A549 treated with GW870086 at 1 μM for 4 hours (cell line): Measurements from ENCODE around the gene HSP90AB1. TPM values are rescaled to one million over a fixed set of nuclear protein-coding genes. Genes with fewer than 3 reads are reported as not detected.

Source experiments
- total RNA-seq: library from RNA; stranded (reverse); fragments of 200-300 nt; extraction: Qiagen RNA extraction; gene quantifications from 5 replicates; pipeline ENCODE4 v1.2.3, GENCODE V29; 2022; ENCODE audit warnings: low read depth

HSP90AB1 gene
- total RNA-seq, result 1,114 to 1,282 TPM (median 1,178 TPM) in 5 replicates

GRCh38 chr6:44246663-44247337, at the start of gene HSP90AB1:
TSS of gene HSP90AB1 (plus strand) at chr6:44247101. CDS start at chr6:44248630, 1,529 bp downstream.

DNA sequence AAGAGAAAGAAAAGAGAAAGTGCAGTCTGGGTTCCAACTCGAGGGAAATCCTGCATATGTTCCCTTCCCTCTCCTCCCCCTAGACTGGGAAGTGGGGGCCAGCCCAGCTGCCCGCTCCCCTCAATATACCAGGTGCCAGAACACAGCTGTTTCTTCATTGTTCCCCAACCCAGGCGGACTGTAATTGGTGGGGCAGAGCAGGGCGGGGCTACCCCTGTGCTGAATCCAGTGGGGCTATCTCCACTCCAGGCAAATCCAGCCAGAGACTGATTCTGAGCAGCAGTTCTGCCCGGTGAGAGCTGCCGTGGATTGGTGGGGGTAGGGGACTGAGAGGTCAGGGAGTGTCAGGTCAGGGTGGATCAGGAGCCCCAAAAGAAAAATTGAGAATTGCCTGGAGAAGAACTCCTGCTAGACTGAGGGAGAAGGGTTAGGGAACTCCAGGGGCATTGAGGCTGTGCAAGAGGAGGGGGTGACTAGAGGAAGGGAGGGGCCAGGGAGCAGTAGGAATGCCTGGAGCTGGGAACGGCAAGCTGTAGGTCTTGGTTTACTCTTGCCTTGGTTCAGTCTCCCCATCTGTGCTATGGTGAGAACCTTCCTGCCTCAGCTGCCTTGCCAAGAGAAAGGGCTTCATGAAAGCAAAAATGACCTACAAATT, 30.1 kb upstream of the HSP90AB1 start, which contains the start of gene MYMX:
Gene MYMX, plus strand, starts transcription at position 250 of the 655 bp plus-strand sequence. CDS start 546 bp downstream, outside the sequence.

DNA sequence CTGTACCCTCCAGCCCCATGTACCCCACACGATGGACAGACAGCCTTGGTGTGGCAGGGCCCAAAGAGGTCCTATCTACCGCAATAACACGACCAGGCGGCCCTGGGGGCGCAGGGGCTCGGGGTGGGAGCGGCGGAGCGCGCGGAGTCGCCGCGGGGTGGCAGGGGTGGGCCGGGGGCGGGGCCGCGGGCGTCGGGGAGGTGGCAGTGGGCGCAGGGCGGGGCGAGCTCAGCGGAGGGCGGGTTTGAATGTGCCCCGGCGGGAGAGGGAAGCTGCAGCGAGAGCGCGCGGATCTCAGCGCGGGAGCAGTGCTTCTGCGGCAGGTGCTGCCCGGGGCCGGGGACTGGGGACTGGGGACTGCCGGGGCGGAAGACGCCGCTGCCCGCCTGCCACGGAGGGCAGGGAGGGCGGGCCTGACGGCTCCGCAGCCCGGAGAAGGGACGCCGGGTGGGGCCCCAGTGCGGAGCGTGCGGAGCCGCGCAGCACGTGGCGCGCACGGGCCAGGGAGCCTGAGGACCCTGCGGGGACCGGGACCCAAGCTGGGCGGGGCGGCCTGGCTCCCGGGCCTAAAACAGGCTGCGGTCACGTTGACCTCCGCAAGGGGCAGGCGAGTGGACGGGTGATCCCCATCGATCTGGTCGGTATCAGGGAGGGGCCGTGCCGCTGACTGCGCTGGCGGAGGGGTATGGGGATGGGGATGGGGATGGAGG, 23.4 kb upstream of the HSP90AB1 start, which contains the start of gene SLC29A1:
Gene SLC29A1, plus strand, starts transcription at position 277 of the 710 bp plus-strand sequence. CDS start 3,719 bp downstream, outside the sequence.

DNA sequence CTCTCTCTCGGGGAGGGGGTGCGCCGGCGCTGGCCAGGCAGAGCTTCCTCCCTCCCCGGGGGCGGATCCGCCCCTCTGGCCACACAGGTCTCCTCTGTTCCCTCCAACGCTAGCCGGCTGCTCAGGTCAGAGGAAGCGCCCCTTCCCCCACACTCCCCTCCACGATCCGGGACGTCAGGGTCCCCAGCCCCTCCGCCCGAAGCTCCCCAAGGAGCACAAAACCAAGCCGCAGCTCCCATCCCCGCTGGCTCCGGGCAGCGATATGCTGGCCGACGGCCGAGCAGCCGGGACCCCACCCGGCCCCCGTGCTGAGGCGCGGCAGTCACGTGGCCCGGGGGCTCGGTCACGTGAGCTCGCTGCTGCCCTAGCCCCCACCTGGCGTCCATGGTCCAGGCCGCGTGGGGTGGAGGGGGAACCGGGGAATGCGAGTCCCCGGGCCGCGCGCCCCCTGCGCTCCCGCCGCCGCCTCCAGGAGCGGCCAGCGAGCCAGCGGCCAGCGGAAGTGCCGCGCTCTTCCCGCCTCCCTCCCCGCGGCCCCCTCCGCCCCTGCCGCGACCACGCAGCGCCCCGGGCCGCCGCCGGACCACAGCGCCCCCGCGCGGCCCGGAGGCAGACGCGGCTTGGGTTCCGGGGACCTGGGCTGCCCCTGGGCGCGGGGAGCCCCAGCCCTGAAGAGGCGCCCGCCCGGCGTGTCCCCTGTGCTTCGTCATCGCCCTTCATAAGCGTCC, 10.3 kb downstream of the HSP90AB1 start, which contains the start of gene SLC35B2:
Gene SLC35B2, minus strand, starts transcription at position 504 of the 728 bp plus-strand sequence. Its CDS starts 118 bp downstream, at position 386.

GRCh38 chr6:44265007-44265721, 18.3 kb downstream of the HSP90AB1 start, which contains the start of gene NFKBIE:
TSS of gene NFKBIE (minus strand) at chr6:44265551. CDS start at chr6:44265346, 205 bp downstream.

GRCh38 chr6:44269921-44270525, 23.1 kb downstream of the HSP90AB1 start, which contains the start of gene TMEM151B:
TSS of gene TMEM151B (plus strand) at chr6:44270450. CDS start at chr6:44270743, 293 bp downstream.

Other genes with a start within 250 kb of the HSP90AB1 start
- gene MRPL14, start 119.6 kb upstream of the HSP90AB1 start, total RNA-seq, result 58.9 to 79.1 TPM (median 65.8 TPM) in 5 replicates
- gene TMEM63B, start 119.5 kb upstream of the HSP90AB1 start, total RNA-seq, result 12.9 to 16.4 TPM (median 15.4 TPM) in 5 replicates
- 0.09 TPM in 1 of 5 replicates, not detected in the others for gene CAPN11, start 88.3 kb upstream of the HSP90AB1 start, total RNA-seq
- not detected in 5 replicates for gene MYMX, start 30.2 kb upstream of the HSP90AB1 start, total RNA-seq
- 39.8 to 53.4 TPM (median 47.2 TPM) in 5 replicates for gene SLC29A1, start 23.5 kb upstream of the HSP90AB1 start, total RNA-seq
- 52.4 to 67.0 TPM (median 66.4 TPM) in 5 replicates for gene SLC35B2, start 10.4 kb downstream of the HSP90AB1 start, total RNA-seq
- gene NFKBIE, start 18.4 kb downstream of the HSP90AB1 start, total RNA-seq, result 6.6 to 9.7 TPM (median 8.5 TPM) in 5 replicates
- 0.06 to 0.08 TPM (median 0.07 TPM) in 4 of 5 replicates, not detected in the other for gene TMEM151B, start 23.3 kb downstream of the HSP90AB1 start, total RNA-seq
- gene AARS2, start 66.2 kb downstream of the HSP90AB1 start, total RNA-seq, result 5.8 to 7.6 TPM (median 6.8 TPM) in 5 replicates
- gene SPATS1, start 95.5 kb downstream of the HSP90AB1 start, total RNA-seq, result not detected in 5 replicates
- 11.5 to 16.3 TPM (median 12.7 TPM) in 5 replicates for gene CDC5L, start 140.6 kb downstream of the HSP90AB1 start, total RNA-seq